Measurements from ENCODE around the gene POLR1A. TPM values are rescaled to one million over a fixed set of nuclear protein-coding genes. Genes with fewer than 3 reads are reported as not detected.

POLR1A gene
- polyA plus RNA-seq, 1 donor, result 24.7 TPM

DNA sequence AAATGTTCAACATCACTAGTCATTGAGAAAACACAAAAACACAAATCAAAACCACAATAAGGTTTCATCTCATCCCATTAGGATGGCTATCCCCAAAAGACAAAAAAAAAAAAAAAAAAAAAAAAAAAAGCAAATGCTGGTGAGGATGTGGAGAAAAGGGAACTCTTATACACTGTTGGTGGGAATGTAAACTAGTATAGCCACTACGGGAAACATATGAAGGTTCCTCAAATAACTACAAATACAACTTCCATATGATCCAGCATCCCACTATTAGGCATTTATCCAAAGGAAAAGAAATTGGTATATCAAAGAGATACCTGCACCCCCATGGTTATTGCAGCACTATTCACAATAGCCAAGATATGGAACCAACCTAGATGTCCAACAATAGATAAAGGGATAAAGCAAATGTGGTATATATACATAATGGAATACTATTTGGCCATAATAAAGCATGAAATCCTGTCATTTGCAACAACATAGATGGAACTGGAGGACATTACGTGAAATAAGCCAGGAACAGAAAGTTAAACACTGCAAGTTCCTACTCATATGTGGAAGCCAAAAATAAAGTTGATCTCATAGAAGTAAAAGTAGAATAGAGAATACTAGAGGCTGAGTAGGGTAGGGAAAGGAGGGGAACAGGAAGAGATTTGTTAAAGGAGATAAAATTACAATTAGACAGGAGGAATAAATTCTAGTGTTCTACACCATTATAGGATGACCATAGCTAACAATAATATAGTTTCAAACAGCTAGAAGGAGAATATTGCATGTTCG is 8.4 kb downstream of the POLR1A start:
- no peak for DNase-seq

DNA sequence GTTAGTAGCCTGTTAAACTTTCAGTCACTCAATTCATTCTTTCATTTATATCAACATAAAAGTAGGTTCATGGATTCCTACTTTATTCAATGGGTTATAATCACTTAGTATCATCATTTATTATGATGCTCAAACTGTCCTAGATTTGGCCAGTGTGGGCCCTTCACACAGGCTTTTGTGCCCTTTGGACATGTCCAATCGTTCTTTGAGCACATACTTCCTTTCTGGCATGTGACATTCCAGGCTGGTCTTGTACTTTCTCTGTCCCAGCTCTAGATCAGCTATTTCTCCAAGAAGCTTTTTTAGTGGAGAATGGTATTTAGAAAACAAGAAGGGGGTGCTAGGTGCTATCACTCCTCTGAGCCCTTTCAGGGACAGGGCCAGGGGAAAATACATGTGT is 11.5 kb downstream of the POLR1A start:
- DNase-seq, result no peak

DNA sequence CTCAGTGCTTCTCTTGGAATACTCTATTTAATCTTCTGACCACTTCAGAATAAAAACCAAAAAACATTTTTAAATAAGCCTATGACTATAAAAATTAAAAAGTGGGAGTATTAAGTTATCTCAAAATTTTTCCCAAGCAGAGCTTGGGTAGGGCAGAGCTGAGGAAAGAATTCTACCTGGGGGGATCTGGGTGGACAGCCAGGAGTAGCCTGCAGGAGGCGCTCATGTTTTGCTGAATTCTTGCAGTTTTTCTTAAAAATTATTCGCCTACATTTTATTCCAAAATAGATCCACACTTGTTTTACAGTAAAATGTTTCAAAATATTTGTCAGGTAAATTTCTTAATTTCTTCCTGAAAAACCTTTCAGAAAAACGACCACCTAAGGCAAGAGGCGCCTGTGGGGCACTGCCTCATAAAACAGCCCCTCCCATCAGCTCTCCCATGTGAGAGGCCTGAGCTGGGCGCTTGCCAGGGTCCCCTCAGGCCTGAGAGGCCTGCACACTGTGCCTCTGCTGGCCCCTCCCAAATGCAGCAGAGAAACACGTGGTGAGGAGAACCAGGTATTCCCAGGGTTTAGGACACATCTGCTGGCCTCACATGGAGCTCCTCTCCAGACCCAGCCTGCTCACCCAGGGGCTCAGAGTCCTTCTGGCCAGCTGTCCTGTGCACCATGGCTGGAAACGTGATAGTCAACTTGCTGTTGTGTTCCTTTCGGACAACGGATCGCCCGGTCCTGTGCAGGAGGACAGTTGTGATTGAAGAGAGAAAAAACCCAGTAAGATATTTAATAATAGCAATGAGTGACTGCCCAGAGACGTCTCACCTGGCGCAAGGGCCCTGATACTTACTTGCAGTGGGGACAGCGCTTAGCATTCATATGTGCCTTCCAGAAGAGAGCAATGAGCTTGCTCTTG is 17.5 kb downstream of the POLR1A start:
- no peak for DNase-seq

DNA sequence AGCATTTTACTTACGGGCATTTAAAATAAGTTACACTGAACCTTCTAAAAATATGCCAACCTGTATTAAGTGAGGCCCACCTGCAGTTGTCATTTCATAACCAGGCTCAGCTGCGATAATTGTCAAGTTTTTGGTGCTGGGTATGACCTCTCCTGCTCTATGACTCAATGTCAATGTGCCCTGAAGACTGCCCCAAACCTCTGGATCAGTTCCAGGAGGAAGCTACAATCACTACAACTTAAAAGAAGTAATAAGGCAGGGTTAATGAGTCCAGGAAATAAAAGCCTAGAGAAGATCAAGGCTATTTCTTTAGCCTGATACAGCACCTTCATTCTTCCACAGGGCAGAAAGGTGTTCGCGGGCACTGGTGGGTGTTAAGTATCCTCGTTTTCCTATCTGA is 22.9 kb downstream of the POLR1A start:
- DNase-seq, result no peak

DNA sequence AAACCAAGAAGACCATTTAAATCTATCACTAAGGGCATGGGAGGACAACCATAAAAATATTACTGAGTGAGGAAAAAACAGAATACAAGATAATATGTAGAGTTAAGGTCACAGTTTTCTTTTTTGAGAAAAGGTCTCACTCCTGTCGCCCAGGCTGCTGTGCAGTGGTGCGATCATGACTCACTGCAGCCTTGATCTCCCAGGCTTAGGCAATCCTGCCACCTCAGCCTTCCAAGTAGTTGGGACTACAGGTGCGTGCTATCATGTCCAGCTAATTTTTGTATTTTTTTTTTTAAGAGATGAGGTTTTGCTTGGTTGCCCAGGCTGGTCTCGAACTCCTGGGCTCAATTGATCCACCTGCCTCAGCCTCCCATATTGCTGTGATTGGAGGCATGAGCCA is 24.0 kb downstream of the POLR1A start:
- DNase-seq, result no peak

DNA sequence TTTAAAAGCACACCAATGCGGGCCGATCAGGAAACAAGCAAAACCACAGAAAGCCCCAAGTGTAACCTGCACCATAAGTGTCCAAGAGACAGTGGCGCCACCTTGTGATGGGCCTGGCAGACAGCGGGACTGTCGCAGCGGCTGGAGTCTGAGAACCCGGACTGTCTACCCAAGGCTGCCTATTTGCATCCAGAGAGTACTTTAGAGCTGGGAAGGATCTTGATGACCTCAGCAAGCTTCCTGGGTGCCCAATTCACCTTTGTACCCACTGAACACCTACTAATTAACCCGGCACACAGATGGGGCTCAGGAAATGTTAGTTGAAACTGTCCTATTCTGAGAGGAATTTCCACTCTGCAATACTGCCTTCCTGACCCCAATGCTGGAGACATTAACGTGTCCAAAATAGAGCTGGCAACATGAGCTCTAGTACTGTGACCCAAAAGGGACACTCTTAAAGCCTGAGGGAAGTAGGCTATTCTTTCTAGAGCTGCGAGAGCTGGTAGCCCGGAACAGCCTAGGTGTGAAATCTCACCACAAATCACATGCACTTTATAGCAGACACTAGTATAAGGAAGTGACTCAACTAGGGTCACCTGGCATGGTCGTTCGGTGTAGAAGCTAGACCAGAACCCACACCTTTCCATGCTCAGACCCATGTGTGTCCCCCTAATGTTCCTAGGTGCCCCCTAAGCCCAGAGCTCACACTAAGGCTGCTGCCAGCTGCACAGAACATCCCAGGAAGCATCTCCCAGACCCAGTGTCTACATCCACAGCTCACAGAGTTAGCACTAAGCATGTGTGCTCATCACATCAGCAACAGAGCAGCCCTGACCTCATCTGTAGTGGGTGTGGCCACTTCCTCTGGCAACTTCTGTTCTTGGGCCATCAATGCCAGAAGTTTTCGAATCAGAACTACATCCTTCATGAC is 25.4 kb downstream of the POLR1A start:
- peak; percentile 52 for DNase-seq

DNA sequence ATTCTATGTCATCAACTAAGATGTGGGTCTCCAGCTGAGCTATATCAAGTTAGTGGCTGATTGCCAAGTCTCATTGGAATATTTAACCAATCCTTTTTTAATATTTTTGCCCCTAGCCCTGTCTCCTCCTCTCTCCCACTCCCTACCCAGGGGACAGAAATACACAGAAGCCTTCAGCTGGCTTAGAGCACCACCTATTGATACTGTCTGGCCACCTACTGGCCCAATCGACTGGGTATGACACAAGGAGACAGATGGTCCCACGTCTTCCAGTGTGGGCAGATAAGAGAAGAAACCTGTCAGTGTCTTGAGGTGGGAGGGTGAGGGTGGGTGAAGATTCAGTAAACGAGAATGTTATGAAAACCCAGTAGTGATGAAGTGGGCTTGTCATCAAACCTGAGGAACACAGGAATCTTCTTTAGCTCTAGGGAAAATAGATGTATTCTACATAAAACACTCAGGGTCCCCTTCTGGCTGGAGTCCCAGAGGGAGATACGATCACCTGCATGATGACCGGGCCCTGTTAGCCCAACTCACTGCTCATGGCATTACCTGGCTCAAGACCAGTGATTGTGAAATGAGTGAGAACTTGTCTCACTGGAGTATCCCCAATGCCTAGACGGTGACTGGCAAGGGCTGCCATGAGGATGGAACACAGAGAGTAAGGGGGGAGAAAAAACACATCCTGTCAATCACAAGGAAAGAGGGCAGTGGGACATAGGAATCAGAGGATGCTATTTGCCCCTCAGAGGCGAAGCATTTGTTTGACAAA is 26.7 kb downstream of the POLR1A start:
- DNase-seq, result peak; percentile 20

DNA sequence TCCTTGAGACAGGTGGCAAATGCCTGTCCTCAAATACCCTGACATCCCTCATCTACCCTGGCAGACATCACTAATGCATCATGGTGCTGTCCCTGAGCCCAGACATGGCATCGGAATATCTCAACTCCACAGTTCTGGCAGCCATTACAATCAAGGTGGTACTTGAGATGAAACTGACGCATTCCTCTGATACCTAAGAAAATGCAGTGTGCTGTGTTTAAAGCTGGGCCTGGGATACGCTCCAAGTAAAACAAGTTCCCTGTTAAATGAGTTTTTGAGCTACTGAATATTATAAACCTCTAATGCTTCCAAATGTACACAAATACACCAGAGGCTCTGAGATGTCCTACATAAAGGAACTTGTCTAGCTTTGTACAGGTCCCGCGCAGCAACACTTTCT is 29.8 kb downstream of the POLR1A start:
- DNase-seq, result no peak

DNA sequence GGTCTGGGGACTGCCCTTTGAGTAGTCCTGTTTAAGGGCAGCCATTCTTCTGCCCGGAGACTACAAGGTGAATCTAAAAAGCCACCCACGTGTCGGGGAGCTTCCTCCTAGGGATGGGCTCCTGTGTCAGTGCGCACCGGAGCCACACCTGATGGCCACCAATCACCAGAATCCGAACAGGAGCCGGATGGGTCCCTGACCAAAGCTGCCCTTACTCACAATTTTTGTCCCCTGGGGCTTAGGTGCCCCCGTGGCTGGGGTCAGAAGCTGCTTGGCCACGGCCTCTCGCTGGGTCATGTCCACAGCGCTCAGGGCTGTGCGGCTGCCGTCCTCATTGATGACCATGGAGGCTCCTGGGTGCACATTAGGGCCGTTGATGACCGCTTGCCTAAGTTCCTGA is 30.9 kb downstream of the POLR1A start:
- DNase-seq, result no peak

DNA sequence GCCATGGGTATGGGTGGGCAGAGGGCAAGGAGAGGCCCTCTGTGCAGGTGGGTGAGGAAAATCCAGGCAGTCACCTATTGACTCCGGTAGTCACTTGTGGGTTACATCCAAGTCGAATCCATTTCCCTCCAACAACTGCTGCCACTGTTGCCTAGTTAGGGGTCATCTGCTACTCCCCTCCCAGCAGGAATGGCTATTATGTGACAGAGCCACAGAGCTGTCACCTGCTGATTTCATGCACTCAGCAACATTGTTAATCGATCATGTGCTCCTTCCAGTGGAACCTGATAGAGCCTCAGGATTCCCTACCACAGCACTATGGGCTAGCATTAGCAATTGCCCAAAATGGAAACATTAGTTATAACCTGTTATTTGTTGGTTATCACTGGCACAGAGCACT is 31.4 kb downstream of the POLR1A start:
- no peak for DNase-seq

DNA sequence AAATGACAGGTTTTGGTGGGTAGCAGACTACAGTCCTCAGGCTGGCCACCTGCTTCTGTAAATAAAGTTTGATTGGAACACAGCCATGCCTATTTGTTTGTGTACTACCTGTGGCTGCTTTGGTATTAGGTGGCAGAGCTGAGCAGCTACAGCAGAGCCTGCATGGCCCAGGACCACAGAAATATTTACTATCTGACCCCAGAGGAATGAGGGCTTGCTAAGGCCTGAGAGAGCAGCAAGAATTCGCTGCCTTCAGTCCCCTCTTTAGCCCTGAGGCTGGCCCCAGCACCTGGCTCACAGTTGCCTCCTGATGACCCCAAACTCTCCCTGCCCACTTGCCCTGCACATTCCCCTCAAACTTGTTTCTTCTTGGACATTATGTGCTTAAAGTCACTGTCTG is 32.5 kb downstream of the POLR1A start:
- DNase-seq, result no peak

DNA sequence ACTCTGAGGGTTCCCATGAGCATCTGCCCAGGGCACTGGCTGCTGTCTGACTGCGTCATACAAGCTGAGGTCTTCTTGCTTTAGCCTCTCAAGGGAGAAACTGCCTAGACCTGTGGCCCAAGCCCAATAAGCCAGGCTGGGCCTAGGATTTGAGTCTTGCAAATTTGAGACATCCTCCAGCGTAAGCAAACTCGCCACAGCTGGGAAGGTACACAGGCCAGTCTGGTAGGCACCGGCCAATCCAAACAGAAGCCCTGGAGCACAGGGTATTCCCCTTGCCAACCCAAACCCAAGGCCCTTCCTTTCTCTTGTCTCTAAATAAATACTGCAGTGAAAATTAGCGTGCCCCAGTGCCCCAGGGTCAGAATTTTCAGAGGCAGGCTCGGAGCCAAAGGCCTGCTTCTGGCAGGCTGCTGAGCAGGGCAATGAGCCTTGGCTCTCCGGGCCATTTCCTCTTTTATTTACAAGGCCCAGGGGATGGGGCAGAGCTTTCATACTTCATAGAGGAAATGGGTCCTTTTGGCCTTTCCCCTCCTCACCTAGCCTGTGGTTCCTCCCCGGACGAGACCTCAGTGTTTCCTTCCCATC is 33.3 kb downstream of the POLR1A start:
- DNase-seq, result peak; percentile 14

DNA sequence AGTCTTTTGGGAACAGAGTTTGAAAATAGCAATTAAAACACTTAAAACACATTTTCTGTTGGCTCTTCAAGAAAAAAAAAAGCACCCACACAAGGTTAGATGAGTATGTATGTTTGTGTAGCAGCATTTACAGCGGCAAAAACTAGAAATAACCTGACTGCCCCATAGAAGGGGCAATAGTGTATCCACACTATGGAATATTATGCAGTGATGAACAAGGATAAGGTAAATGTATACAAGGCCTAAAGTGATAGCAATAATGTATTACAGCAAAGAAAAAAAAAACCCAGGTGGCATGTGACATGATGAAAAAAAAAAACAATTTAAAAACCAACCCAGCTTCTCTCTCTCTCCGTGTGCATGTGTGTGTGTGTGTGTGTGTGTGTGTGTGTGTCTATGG is 34.8 kb downstream of the POLR1A start:
- DNase-seq, result no peak

DNA sequence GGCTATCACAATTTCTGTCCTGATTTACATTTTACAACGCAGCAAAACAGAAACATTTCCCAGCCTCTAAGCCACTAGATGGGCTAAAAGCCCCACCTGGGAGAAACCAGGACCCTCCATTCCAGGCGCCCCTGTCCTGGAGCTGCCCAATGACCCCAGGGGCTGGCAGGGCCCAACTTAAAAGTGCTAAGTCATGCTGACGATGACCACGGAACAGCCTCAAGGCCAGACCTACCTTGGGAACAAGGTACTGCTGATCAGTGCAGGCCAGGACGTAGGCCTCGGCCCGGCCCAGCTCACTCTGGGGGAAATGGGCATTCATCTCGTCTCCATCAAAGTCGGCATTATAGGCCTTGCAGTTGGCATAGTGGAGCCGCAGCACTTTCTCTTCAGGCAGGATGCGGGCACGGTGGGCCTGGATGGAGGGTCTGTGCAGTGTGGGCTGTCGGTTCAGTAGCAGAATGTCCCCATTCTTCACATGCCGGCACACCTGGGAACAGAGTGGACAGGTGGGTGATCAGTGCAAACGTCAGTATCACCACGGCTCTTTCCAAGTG is 35.8 kb downstream of the POLR1A start:
- no peak for DNase-seq

DNA sequence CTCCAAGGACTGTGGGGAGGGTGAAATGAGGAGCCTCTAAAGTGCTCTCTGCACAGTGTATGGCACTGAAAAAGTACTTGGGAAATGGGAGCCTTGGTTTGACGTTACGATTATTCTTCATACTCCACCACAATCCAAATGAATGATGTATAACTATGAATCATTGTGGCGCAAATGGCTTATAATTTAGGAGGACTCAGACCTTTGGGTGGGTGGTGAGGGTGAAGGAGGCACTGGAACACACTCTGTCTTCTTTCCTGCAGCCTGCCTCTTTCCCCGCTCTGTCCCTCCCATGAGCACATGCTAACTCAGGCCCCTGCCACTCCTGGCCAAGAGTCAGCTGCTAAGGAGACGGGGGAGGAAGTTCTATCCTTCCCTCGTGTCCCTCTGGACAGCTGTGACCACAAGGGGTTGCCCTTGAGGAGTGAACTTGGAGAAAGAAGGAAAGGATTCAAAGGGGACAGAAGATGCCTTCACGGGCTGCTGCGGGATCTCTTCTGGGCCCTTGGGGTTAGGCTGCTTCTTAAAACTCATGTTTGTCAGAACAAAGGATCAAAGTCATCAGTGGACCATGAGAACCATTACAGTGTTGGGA is 36.5 kb downstream of the POLR1A start:
- DNase-seq, result no peak

DNA sequence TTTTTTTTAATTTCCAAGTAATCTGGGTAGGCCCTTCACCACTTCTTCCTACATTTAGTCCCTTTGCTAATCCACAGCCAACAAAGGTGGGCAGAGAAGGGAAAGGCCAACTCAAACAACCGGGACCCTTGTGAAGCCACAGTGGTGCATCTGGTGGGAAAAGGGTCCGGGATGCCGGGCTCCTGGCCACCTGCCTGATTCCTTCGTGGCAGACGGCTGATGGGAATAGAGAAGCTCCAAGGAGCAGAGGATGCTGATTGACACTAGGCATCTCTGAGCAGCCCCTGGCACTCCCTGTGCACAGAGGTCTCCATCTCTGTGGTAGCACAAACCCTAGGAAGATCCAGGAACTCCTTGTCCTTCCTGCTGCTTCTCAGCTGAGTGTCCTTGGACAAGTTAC is 37.0 kb downstream of the POLR1A start:
- DNase-seq, result no peak

DNA sequence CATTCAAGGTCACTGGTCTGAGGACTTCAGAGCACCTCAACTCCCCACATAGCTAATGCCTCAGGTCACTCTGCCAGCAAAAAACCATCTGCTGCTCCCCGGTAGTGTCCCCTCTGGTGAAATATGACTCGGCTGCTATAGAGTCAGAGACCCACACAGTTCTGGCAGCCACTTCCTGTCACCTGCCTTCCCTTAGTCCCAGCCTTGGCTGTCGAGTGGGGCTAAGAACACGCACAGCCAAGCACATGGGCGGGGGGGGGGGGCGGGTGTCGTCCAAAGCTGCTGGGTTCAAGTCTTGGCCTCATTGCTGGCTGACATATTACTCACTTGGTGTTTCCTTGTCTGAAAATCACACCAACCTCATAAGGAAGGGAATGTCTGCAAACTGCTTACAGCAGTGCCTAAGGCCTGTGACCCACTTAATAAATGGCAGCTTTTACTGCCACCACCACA is 37.5 kb downstream of the POLR1A start:
- no peak for DNase-seq

DNA sequence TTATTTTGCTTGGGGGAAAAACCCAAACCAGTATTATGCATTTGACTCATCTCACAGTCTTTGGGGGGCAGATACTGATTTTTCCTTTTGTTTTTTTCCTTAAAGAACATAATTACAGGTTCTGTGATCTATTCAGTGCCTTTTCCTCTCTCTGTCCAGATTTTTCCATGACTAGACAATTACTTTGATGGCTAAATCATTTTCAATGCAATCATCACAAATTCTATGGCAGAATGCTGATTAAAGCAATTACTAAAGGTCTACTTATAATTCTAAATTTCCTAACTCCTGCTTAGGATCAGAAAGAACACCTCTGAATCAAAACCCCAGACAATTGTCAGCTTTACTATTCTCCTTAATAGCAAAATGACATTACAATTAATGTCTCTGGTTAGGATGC is 38.8 kb downstream of the POLR1A start:
- no peak for DNase-seq

DNA sequence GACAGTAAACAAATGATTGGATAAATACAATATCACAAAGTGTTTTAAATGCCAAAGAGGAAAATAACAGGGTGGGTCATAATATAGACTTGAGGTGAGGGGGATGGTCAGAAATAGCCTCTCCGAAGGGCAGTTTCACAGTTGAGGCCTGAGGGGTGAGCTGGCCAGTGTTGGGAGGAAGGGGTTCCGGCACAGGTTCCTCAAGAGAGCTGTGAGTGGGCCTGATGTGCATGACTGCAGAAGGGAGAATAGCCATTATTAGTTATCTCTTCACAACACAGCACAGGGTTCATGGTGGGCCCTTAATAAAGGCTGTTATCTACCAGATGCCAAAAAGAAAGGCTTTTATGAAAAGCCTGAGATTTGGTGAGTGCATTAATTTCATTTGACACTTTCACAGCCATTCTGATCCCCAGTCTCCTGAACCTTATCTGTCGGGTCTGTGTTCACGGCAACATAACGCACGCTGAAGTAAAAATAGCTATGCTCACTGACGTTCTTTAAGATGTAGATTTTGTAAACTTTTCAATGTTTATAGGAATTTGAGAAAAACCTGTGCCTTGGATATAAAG is 39.6 kb downstream of the POLR1A start:
- no peak for DNase-seq

DNA sequence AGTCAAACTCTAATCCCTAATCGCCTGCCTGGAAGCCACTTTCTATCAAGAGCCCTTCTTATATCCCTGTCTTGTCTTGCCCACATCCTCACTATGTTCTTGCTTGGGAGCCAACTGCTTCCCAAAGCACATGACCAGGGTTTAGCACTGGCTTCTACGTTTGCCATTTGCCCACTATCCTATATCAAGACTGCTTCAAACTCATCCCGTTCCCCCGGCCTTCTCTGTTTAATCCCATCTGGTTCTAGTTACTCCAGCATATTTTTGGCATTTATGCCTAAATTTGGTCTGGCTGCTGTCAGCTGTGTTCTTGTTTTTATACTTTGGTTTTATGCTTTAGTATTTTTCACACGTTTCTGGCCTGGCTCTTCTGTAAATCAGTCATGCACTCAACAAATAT is 40.2 kb downstream of the POLR1A start:
- no peak for DNase-seq

Data from left kidney (tissue), 2 donors.